Endothelial cell (in vitro differentiated cells): Measurements from ENCODE around the gene PSMD5. TPM values are rescaled to one million over a fixed set of nuclear protein-coding genes. Genes with fewer than 3 reads are reported as not detected.
"Not testable (repeated sequence)": the region's sequence is repeated elsewhere in the genome, so short reads cannot be mapped to it uniquely, and the experiment has no call there.

Source experiments
- DNase-seq: peaks from one replicate; pipeline ENCODE4 v3.0.0; 2021; ENCODE audit warnings: low spot score
- H3K27ac Mint-ChIP-seq: one replicate; pipeline ENCODE4 v1.8.0; 2021; ENCODE audit warnings: mixed read lengths, inconsistent platforms; ENCODE audit not compliant: unreplicated experiment
- H3K27me3 Mint-ChIP-seq: one replicate; pipeline ENCODE4 v1.8.0; 2021; ENCODE audit warnings: mild to moderate bottlenecking, moderate library complexity, mixed read lengths, inconsistent platforms; ENCODE audit not compliant: unreplicated experiment
- H3K36me3 Mint-ChIP-seq: one replicate; pipeline ENCODE4 v1.8.0; 2021; ENCODE audit warnings: mild to moderate bottlenecking, low read depth, mixed read lengths, inconsistent platforms; ENCODE audit not compliant: unreplicated experiment
- H3K4me1 Mint-ChIP-seq: one replicate; pipeline ENCODE4 v1.8.0; 2021; ENCODE audit warnings: mild to moderate bottlenecking, mixed read lengths, inconsistent platforms; ENCODE audit not compliant: unreplicated experiment
- H3K4me3 Mint-ChIP-seq: one replicate; pipeline ENCODE4 v1.8.0; 2021; ENCODE audit warnings: mild to moderate bottlenecking, mixed read lengths, inconsistent platforms; ENCODE audit not compliant: unreplicated experiment
- H3K9me3 Mint-ChIP-seq: one replicate; pipeline ENCODE4 v1.8.0; 2021; ENCODE audit warnings: mixed read lengths, inconsistent platforms; ENCODE audit not compliant: unreplicated experiment
- total RNA-seq: library from RNA; stranded (reverse); fragmentation: NEBNext Ultra II Directional; extraction: Animal tissue kit (Norgen Biotek cat#: 25700); gene quantifications from one replicate; pipeline ENCODE4 v1.2.1, GENCODE V29; 2021; ENCODE audit not compliant: unreplicated experiment
- TF ChIP-seq, protein P1 (sequence below): fragments of 200-600 bp; sonication (generic); IDR thresholded peaks from one replicate; pipeline ENCODE4 v1.5.0; 2021; ENCODE audit warnings: antibody characterized with exemption; ENCODE audit not compliant: unreplicated experiment

PSMD5 gene
- total RNA-seq, 1 donor from 2014 or later = 42.9 TPM

GRCh38 chr9:120818595-120818994, 24.1 kb downstream of the PSMD5 start:
- H3K9me3 Mint-ChIP-seq = no peaks in the 10 kb centered on the region
- no peak overlapping the region for H3K27ac Mint-ChIP-seq
- no peak overlapping the region for H3K4me3 Mint-ChIP-seq
- DNase-seq = no peak
- no peaks in the 10 kb centered on the region for H3K27me3 Mint-ChIP-seq
- peaks cover 14% of the 10 kb centered on the region for H3K36me3 Mint-ChIP-seq
- TF ChIP-seq, protein P1, sequence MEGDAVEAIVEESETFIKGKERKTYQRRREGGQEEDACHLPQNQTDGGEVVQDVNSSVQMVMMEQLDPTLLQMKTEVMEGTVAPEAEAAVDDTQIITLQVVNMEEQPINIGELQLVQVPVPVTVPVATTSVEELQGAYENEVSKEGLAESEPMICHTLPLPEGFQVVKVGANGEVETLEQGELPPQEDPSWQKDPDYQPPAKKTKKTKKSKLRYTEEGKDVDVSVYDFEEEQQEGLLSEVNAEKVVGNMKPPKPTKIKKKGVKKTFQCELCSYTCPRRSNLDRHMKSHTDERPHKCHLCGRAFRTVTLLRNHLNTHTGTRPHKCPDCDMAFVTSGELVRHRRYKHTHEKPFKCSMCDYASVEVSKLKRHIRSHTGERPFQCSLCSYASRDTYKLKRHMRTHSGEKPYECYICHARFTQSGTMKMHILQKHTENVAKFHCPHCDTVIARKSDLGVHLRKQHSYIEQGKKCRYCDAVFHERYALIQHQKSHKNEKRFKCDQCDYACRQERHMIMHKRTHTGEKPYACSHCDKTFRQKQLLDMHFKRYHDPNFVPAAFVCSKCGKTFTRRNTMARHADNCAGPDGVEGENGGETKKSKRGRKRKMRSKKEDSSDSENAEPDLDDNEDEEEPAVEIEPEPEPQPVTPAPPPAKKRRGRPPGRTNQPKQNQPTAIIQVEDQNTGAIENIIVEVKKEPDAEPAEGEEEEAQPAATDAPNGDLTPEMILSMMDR = no peak
- no peaks in the 10 kb centered on the region for H3K4me1 Mint-ChIP-seq

GRCh38 chr9:120815075-120815474, 27.6 kb downstream of the PSMD5 start:
- DNase-seq = no peak
- H3K9me3 Mint-ChIP-seq = no peaks in the 10 kb centered on the region
- no peaks in the 10 kb centered on the region for H3K4me1 Mint-ChIP-seq
- peaks cover 6% of the 10 kb centered on the region for H3K36me3 Mint-ChIP-seq
- no peaks in the 10 kb centered on the region for H3K27me3 Mint-ChIP-seq
- no peak overlapping the region for H3K27ac Mint-ChIP-seq
- TF ChIP-seq, protein P1 = no peak
- H3K4me3 Mint-ChIP-seq = no peak overlapping the region

GRCh38 chr9:120808931-120809330, 33.8 kb downstream of the PSMD5 start:
- peaks cover 2% of the 10 kb centered on the region for H3K27me3 Mint-ChIP-seq
- H3K36me3 Mint-ChIP-seq = peaks cover 3% of the 10 kb centered on the region
- DNase-seq = no peak
- TF ChIP-seq, protein P1 = no peak
- no peak overlapping the region for H3K27ac Mint-ChIP-seq
- H3K4me1 Mint-ChIP-seq = no peaks in the 10 kb centered on the region
- H3K4me3 Mint-ChIP-seq = no peak overlapping the region
- peaks cover 8% of the 10 kb centered on the region for H3K9me3 Mint-ChIP-seq

DNA sequence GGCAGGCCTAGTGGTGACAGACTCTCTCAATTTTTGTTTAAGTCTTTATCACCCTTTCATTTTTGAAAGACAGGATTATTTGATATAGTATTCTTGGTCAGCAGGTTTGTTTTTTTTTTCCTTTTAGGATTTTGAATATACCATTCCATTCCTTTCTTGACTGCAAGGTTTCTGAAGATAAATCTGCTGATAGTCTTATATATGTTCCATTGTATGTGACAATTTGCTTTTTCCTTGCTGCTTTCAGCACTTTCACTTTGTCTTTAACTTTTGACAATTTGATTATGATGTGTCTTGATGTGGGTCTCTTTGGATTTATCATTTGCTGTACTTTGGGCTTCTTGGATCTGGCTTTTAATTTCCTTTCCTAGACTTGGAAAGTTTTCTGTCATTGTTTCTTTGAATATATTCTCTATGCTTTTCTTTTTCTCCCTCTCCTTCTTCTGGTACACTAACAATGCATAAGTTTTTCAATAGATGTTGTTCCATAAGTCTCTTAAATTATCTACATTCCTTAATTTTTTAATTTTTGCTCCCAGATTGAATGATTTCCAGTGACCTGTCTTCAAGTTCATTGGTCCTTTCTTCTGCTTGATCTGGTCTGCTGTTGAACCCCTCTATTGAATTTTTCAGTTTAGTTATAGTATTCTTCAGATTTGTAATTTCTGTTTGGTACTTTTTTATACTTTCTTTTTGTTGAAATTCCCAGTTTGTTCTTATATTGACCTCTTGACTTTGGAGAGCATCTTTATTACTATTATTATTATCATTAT, 34.9 kb downstream of the PSMD5 start:
- Mint-ChIP-seq H3K27ac (no peak overlapping the region), H3K36me3 (peaks cover 3% of the 10 kb centered on the region), H3K4me3 (no peak overlapping the region), H3K27me3 (peaks cover 2% of the 10 kb centered on the region), H3K4me1 (no peaks in the 10 kb centered on the region), H3K9me3 (peaks cover 8% of the 10 kb centered on the region)
- DNase-seq = no peak
- TF ChIP-seq, protein P1 = no peak

GRCh38 chr9:120804784-120805363, 37.8 kb downstream of the PSMD5 start:
- H3K27ac Mint-ChIP-seq, H3K9me3 Mint-ChIP-seq, DNase-seq, H3K36me3 Mint-ChIP-seq, H3K4me1 Mint-ChIP-seq, H3K27me3 Mint-ChIP-seq, H3K4me3 Mint-ChIP-seq: not testable (repeated sequence)
